ENCODE measurements around the gene UBAC2.

- 0 out of 2 replicates have a peak, but pooled peaks have one; percentile 6 for TF ChIP-seq SPI1 (IDR thresholded peaks at IDR 0.05; ENCODE audit: low read depth, low read length)
- no peak for TF ChIP-seq POLR2AphosphoS5 (IDR thresholded peaks at IDR 0.05; ENCODE audit: low read depth, low read length)
- TF ChIP-seq POLR2A (IDR thresholded peaks at IDR 0.05; ENCODE audit: low read depth, low read length), result no peak
- TF ChIP-seq TAF1 (IDR thresholded peaks at IDR 0.05; ENCODE audit: low read depth, low read length), result no peak
- TF ChIP-seq PAX5 (IDR thresholded peaks at IDR 0.05; ENCODE audit: insufficient read depth, low read length, severe bottlenecking), result no peak
These were observed 180.4 kb downstream of the UBAC2 start for GRCh38 chr13:99380921-99381645.
